ENCODE results near the gene CTAG2. TPM values are rescaled to one million over a fixed set of nuclear protein-coding genes. Genes with fewer than 3 reads are reported as not detected.
A peak's percentile ranks its signal among the peaks of the same experiment; 100 is the strongest.
"Not testable (repeated sequence)": the region's sequence is repeated elsewhere in the genome, so short reads cannot be mapped to it uniquely, and the experiment has no call there.

The CTAG2 gene
- polyA plus RNA-seq, 1 donor (not counting 4 experiments of a cell fraction or from before 2014, with no cell fraction given), result not detected

DNA sequence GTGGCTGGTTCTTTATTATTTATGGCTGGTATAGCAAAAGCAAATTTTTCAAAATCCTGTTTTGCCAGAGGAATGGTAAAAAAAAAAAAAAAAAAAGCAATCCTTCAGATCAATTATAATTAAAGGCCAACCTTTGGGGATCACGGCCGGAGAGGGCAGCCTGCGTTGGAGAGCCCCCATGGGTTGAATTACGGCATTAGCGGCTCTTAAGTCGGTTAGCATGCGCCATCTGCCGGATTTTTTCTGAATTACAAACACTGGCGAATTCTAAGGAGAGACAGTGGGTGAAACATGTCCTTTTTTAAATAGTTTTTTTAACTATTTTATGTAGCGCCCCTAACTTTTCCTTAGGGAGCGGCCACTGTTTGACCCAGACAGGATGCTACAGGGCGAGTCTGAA lies 39.8 kb downstream of the CTAG2 start:
- H3K36me3 ChIP-seq (ENCODE audit: control insufficient read depth in 2 of 2, extremely low read depth in 1 of 2, insufficient read depth in 2 of 2, low read length in 2 of 2); H3K9me1 ChIP-seq (ENCODE audit: control insufficient read depth, extremely low read depth, insufficient read depth, low read length); H3K79me2 ChIP-seq (ENCODE audit: control insufficient read depth, insufficient read depth, low read length); H4K20me1 ChIP-seq (ENCODE audit: control insufficient read depth, extremely low read depth, insufficient read depth, low read length); dilution Hi-C loops (cut with MboI; ENCODE audit: extremely low pct_ligation_motif_present, low sequenced_read_pairs); H2AFZ ChIP-seq (ENCODE audit: control insufficient read depth, low read length); H3K4me2 ChIP-seq (ENCODE audit: control insufficient read depth, extremely low read depth, insufficient read depth, low read depth, low read length); H3K4me1 ChIP-seq (ENCODE audit: control insufficient read depth, extremely low read depth, insufficient read depth, low read length); H3K27ac ChIP-seq (ENCODE audit: control insufficient read depth, insufficient read depth, low read length); H3K4me3 ChIP-seq (ENCODE audit: control insufficient read depth in 2 of 3, extremely low read depth in 1 of 3, insufficient read depth in 2 of 3, low read depth in 1 of 3, low read length in 3 of 3); H3K9me3 ChIP-seq (ENCODE audit: control insufficient read depth, low read depth, low read length); H3K9ac ChIP-seq (ENCODE audit: control insufficient read depth, extremely low read depth, insufficient read depth, low read length); DNase-seq (ENCODE audit: low read depth, low spot score); H3K27me3 ChIP-seq (ENCODE audit: control insufficient read depth, extremely low read depth, insufficient read depth, low read length): not testable (repeated sequence)
- FAIRE-seq, result peak; percentile 36

DNA sequence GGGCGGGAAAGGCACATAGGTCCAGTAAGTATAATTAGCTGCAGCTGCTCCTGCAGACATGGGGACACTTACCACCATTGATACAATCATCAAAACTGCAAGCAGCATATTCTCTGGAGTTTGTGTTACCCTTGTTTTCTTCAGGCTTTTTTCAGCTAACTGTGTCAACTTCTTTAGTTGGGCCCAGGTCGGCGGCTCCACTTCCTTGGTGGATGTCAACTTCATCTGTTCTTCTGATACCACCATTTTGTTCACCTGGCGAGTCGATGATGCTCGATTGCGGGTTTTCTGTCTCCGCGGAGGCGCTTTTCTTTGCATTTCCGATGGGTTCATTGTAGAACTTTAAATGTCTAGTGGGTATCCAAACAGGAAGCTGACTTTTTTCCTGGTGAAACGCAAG lies 42.2 kb downstream of the CTAG2 start:
- dilution Hi-C loops (cut with MboI; ENCODE audit: extremely low pct_ligation_motif_present, low sequenced_read_pairs); FAIRE-seq: not testable (repeated sequence)

DNA sequence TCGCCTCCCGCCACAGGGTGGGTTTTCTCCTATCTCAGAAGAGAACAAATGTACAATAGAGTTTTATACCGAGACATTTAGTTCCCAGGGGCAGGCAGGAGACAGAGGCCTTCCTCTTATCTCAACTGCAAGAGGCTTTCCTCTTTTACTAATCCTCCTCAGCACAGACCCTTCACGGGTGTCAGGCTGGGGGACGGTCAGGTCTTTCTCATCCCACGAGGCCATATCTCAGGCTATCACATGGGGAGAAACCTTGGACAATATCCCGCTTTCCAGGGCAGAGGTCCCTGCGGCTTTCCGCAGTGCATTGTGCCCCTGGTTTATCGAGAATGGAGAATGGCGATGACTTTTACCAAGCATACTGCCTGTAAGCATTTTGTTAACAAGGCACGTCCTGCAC lies 44.6 kb downstream of the CTAG2 start:
- H3K9ac ChIP-seq (ENCODE audit: control insufficient read depth, extremely low read depth, insufficient read depth, low read length); H3K36me3 ChIP-seq (ENCODE audit: control insufficient read depth in 2 of 2, extremely low read depth in 1 of 2, insufficient read depth in 2 of 2, low read length in 2 of 2); H3K27me3 ChIP-seq (ENCODE audit: control insufficient read depth, extremely low read depth, insufficient read depth, low read length); H3K4me1 ChIP-seq (ENCODE audit: control insufficient read depth, extremely low read depth, insufficient read depth, low read length); DNase-seq (ENCODE audit: low read depth, low spot score); H2AFZ ChIP-seq (ENCODE audit: control insufficient read depth, low read length); H3K9me1 ChIP-seq (ENCODE audit: control insufficient read depth, extremely low read depth, insufficient read depth, low read length); H3K9me3 ChIP-seq (ENCODE audit: control insufficient read depth, low read depth, low read length); FAIRE-seq; H3K79me2 ChIP-seq (ENCODE audit: control insufficient read depth, insufficient read depth, low read length); dilution Hi-C loops (cut with MboI; ENCODE audit: extremely low pct_ligation_motif_present, low sequenced_read_pairs); H4K20me1 ChIP-seq (ENCODE audit: control insufficient read depth, extremely low read depth, insufficient read depth, low read length); H3K27ac ChIP-seq (ENCODE audit: control insufficient read depth, insufficient read depth, low read length); H3K4me3 ChIP-seq (ENCODE audit: control insufficient read depth in 2 of 3, extremely low read depth in 1 of 3, insufficient read depth in 2 of 3, low read depth in 1 of 3, low read length in 3 of 3); H3K4me2 ChIP-seq (ENCODE audit: control insufficient read depth, extremely low read depth, insufficient read depth, low read depth, low read length): not testable (repeated sequence)

More for the DNA sequence above, 42.2 kb downstream of the CTAG2 start:
- H3K27ac ChIP-seq (ENCODE audit: control insufficient read depth, insufficient read depth, low read length); DNase-seq (ENCODE audit: low read depth, low spot score); H3K27me3 ChIP-seq (ENCODE audit: control insufficient read depth, extremely low read depth, insufficient read depth, low read length); H3K9me3 ChIP-seq (ENCODE audit: control insufficient read depth, low read depth, low read length); H3K4me1 ChIP-seq (ENCODE audit: control insufficient read depth, extremely low read depth, insufficient read depth, low read length); H3K4me2 ChIP-seq (ENCODE audit: control insufficient read depth, extremely low read depth, insufficient read depth, low read depth, low read length); H3K9me1 ChIP-seq (ENCODE audit: control insufficient read depth, extremely low read depth, insufficient read depth, low read length); H4K20me1 ChIP-seq (ENCODE audit: control insufficient read depth, extremely low read depth, insufficient read depth, low read length); H3K4me3 ChIP-seq (ENCODE audit: control insufficient read depth in 2 of 3, extremely low read depth in 1 of 3, insufficient read depth in 2 of 3, low read depth in 1 of 3, low read length in 3 of 3); H3K9ac ChIP-seq (ENCODE audit: control insufficient read depth, extremely low read depth, insufficient read depth, low read length); H3K79me2 ChIP-seq (ENCODE audit: control insufficient read depth, insufficient read depth, low read length); H3K36me3 ChIP-seq (ENCODE audit: control insufficient read depth in 2 of 2, extremely low read depth in 1 of 2, insufficient read depth in 2 of 2, low read length in 2 of 2); H2AFZ ChIP-seq (ENCODE audit: control insufficient read depth, low read length): not testable (repeated sequence)

DNA sequence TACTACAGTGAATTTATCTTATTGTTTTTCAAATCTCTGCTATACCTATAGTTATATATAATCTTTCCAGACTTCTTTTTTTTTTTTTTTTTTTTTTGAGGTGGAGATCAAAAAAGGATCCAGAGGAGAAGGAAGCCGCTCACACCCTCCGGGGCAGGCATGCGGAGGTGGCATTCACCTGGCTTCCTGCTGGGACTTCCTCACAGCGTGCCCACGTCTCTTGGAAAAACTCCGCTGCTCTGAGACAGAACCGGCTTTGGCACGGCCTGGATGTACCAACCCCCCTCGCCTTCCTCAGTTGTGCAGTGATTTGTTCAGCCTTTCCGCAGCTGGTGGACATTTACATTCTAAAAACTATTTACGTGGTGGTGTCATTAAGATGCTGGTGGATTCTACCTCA lies 45.4 kb downstream of the CTAG2 start:
- H4K20me1 ChIP-seq (ENCODE audit: control insufficient read depth, extremely low read depth, insufficient read depth, low read length); FAIRE-seq; H3K27ac ChIP-seq (ENCODE audit: control insufficient read depth, insufficient read depth, low read length); H3K4me3 ChIP-seq (ENCODE audit: control insufficient read depth in 2 of 3, extremely low read depth in 1 of 3, insufficient read depth in 2 of 3, low read depth in 1 of 3, low read length in 3 of 3); H3K79me2 ChIP-seq (ENCODE audit: control insufficient read depth, insufficient read depth, low read length); DNase-seq (ENCODE audit: low read depth, low spot score); H3K27me3 ChIP-seq (ENCODE audit: control insufficient read depth, extremely low read depth, insufficient read depth, low read length); H3K9me1 ChIP-seq (ENCODE audit: control insufficient read depth, extremely low read depth, insufficient read depth, low read length); H3K9ac ChIP-seq (ENCODE audit: control insufficient read depth, extremely low read depth, insufficient read depth, low read length); H2AFZ ChIP-seq (ENCODE audit: control insufficient read depth, low read length); dilution Hi-C loops (cut with MboI; ENCODE audit: extremely low pct_ligation_motif_present, low sequenced_read_pairs); H3K9me3 ChIP-seq (ENCODE audit: control insufficient read depth, low read depth, low read length); H3K36me3 ChIP-seq (ENCODE audit: control insufficient read depth in 2 of 2, extremely low read depth in 1 of 2, insufficient read depth in 2 of 2, low read length in 2 of 2); H3K4me2 ChIP-seq (ENCODE audit: control insufficient read depth, extremely low read depth, insufficient read depth, low read depth, low read length): not testable (repeated sequence)
- H3K4me1 ChIP-seq (ENCODE audit: control insufficient read depth, extremely low read depth, insufficient read depth, low read length), result peaks cover 12% of the 10 kb centered on the region

Data from keratinocyte (primary cell).